Trophoblast cell (in vitro differentiated cells and primary cell): ENCODE measurements around the gene HS6ST3.

Experiments
- DNase-seq, 2 donors: peaks; one replicate each; pipeline ENCODE4 v3.0.0-alpha.2; 2016
- H2AFZ ChIP-seq: 2 replicates; pipeline ENCODE4 v1.6.1; 2013; ENCODE audit warnings: low read length, moderate library complexity, mild to moderate bottlenecking; ENCODE audit not compliant: insufficient read depth, poor library complexity
- H2AK5ac ChIP-seq: 2 replicates; pipeline ENCODE4 v1.6.1; 2013; ENCODE audit warnings: mild to moderate bottlenecking, low read length
- H2BK120ac ChIP-seq: 2 replicates; pipeline ENCODE4 v1.6.1; 2013; ENCODE audit warnings: low read length, mild to moderate bottlenecking, moderate library complexity; ENCODE audit not compliant: insufficient read depth, poor library complexity
- H2BK12ac ChIP-seq: 2 replicates; pipeline ENCODE4 v1.6.1; 2013; ENCODE audit warnings: mild to moderate bottlenecking, low read length, moderate library complexity
- H2BK5ac ChIP-seq: 2 replicates; pipeline ENCODE4 v1.6.1; 2013; ENCODE audit warnings: low read length, low read depth, moderate library complexity, mild to moderate bottlenecking; ENCODE audit not compliant: poor library complexity
- H3K14ac ChIP-seq: 2 replicates; pipeline ENCODE4 v1.6.1; 2013; ENCODE audit warnings: mild to moderate bottlenecking, low read length
- H3K18ac ChIP-seq: 2 replicates; pipeline ENCODE4 v1.6.1; 2013; ENCODE audit warnings: mild to moderate bottlenecking, low read length
- H3K23ac ChIP-seq: 2 replicates; pipeline ENCODE4 v1.6.1; 2013; ENCODE audit warnings: low read length
- H3K27ac ChIP-seq: 2 replicates; pipeline ENCODE4 v1.5.1; 2013; ENCODE audit warnings: low read depth, mild to moderate bottlenecking, inconsistent platforms, low read length, moderate library complexity
- H3K27me3 ChIP-seq: 2 replicates; pipeline ENCODE4 v1.6.1; 2013; ENCODE audit warnings: inconsistent platforms, mild to moderate bottlenecking, low read length, moderate library complexity; ENCODE audit not compliant: insufficient read depth
- H3K36me3 ChIP-seq, 2 experiments: 1 replicate in 1 of 2; 2 replicates in 1 of 2; pipeline ENCODE4 v1.6.1; 2013; ENCODE audit warnings: low read length in 2 of 2, mild to moderate bottlenecking in 2 of 2, moderate library complexity in 1 of 2; ENCODE audit not compliant: insufficient read depth in 2 of 2, control insufficient read depth in 1 of 2
- H3K4ac ChIP-seq: 2 replicates; pipeline ENCODE4 v1.6.1; 2013; ENCODE audit warnings: low read depth, mild to moderate bottlenecking, low read length, moderate library complexity
- H3K4me1 ChIP-seq, 2 experiments: 1 replicate in 1 of 2; 2 replicates in 1 of 2; pipeline ENCODE4 v1.6.1; 2013; ENCODE audit warnings: low read length in 2 of 2, mild to moderate bottlenecking in 2 of 2, moderate library complexity in 1 of 2; ENCODE audit not compliant: insufficient read depth in 2 of 2, control insufficient read depth in 1 of 2
- H3K4me2 ChIP-seq: 2 replicates; pipeline ENCODE4 v1.6.1; 2013; ENCODE audit warnings: inconsistent platforms, mild to moderate bottlenecking, low read length, moderate library complexity
- H3K4me3 ChIP-seq: 2 replicates; pipeline ENCODE4 v1.5.1; 2013; ENCODE audit warnings: mild to moderate bottlenecking, low read depth, low read length, inconsistent platforms
- H3K79me1 ChIP-seq: one replicate; pipeline ENCODE4 v1.6.1; 2013; ENCODE audit warnings: low read length
- H3K79me2 ChIP-seq: 2 replicates; pipeline ENCODE4 v1.6.1; 2013; ENCODE audit warnings: low read length, mild to moderate bottlenecking; ENCODE audit not compliant: control insufficient read depth, insufficient read depth, poor library complexity
- H3K9ac ChIP-seq: 2 replicates; pipeline ENCODE4 v1.6.1; 2013; ENCODE audit warnings: mild to moderate bottlenecking, low read length
- H3K9me3 ChIP-seq: 2 replicates; pipeline ENCODE4 v1.6.1; 2013; ENCODE audit warnings: low read depth, mild to moderate bottlenecking, control low read depth, inconsistent platforms, low read length; ENCODE audit not compliant: insufficient read depth
- H4K12ac ChIP-seq: 2 replicates; pipeline ENCODE4 v1.6.1; 2013; ENCODE audit warnings: low read depth, mild to moderate bottlenecking, low read length, moderate library complexity
- H4K8ac ChIP-seq: 2 replicates; pipeline ENCODE4 v1.6.1; 2013; ENCODE audit warnings: low read depth, mild to moderate bottlenecking, low read length, moderate library complexity
- H4K91ac ChIP-seq: one replicate; pipeline ENCODE4 v1.6.1; 2013; ENCODE audit warnings: low read depth, mild to moderate bottlenecking, low read length, moderate library complexity
- WGBS: extraction: QIAGEN DNeasy Blood & Tissue Kit; methylation state at CpG from one replicate; pipeline ENCODE4 v1.1.7; 2013; ENCODE audit warnings: missing lambda C conversion rate; ENCODE audit not compliant: insufficient read length, insufficient coverage; ENCODE audit errors: extremely low coverage; 5-methylcytosine and 5-hydroxymethylcytosine counted together

The HS6ST3 gene

GRCh38 chr13:96284971-96285370 is 195.1 kb downstream of the HS6ST3 start:
- H4K91ac ChIP-seq, result no peak overlapping the region
- no CpG with 5 or more reads among the region's 4 CpGs for WGBS
- no peak for DNase-seq
- H3K27me3 ChIP-seq, result no peaks in the 10 kb centered on the region
- no peak overlapping the region for H3K4me2 ChIP-seq
- no peak overlapping the region for H2AFZ ChIP-seq
- H3K14ac ChIP-seq, result no peak overlapping the region
- no peaks in the 10 kb centered on the region for H3K4me1 ChIP-seq
- H2BK12ac ChIP-seq, result no peak overlapping the region
- no peak overlapping the region for H2BK120ac ChIP-seq
- no peak overlapping the region for H2BK5ac ChIP-seq
- H3K79me2 ChIP-seq, result no peaks in the 10 kb centered on the region
- H4K8ac ChIP-seq, result no peak overlapping the region
- H3K4me3 ChIP-seq, result no peak overlapping the region
- no peak overlapping the region for H3K27ac ChIP-seq
- H3K9me3 ChIP-seq, result no peaks in the 10 kb centered on the region
- H3K23ac ChIP-seq, result no peak overlapping the region
- H3K9ac ChIP-seq, result no peak overlapping the region
- H3K18ac ChIP-seq, result no peak overlapping the region
- no peak overlapping the region for H4K12ac ChIP-seq
- H3K36me3 ChIP-seq, result no peaks in the 10 kb centered on the region
- no peak overlapping the region for H3K4ac ChIP-seq
- no peaks in the 10 kb centered on the region for H3K79me1 ChIP-seq
- H2AK5ac ChIP-seq, result no peak overlapping the region

- no peak for DNase-seq
- no CpG with 5 or more reads among the region's 1 CpG for WGBS
- H3K4me3 ChIP-seq, result no peak overlapping the region
Measured at GRCh38 chr13:96285729-96286128, 195.8 kb downstream of the HS6ST3 start.

GRCh38 chr13:96294930-96295881 is 205.3 kb downstream of the HS6ST3 start:
- no peaks in the 10 kb centered on the region for H3K36me3 ChIP-seq
- no peak overlapping the region for H2AK5ac ChIP-seq
- H4K12ac ChIP-seq, result no peak overlapping the region
- H4K91ac ChIP-seq, result no peak overlapping the region
- H3K9me3 ChIP-seq, result no peaks in the 10 kb centered on the region
- whole genome bisulfite sequencing, result no CpG with 5 or more reads among the region's 7 CpGs
- H3K4me2 ChIP-seq, result no peak overlapping the region
- H3K79me2 ChIP-seq, result no peaks in the 10 kb centered on the region
- no peak overlapping the region for H2BK5ac ChIP-seq
- no peak for DNase-seq
- H3K18ac ChIP-seq, result no peak overlapping the region
- H3K4me3 ChIP-seq, result no peak overlapping the region
- no peak overlapping the region for H2BK120ac ChIP-seq
- no peak overlapping the region for H2AFZ ChIP-seq
- no peak overlapping the region for H2BK12ac ChIP-seq
- H3K4me1 ChIP-seq, result no peaks in the 10 kb centered on the region
- no peaks in the 10 kb centered on the region for H3K27me3 ChIP-seq
- H3K9ac ChIP-seq, result no peak overlapping the region
- no peak overlapping the region for H3K4ac ChIP-seq
- no peak overlapping the region for H3K23ac ChIP-seq
- H3K79me1 ChIP-seq, result no peaks in the 10 kb centered on the region
- no peak overlapping the region for H3K27ac ChIP-seq
- H3K14ac ChIP-seq, result no peak overlapping the region
- no peak overlapping the region for H4K8ac ChIP-seq

More at GRCh38 chr13:96285729-96286128, 195.8 kb downstream of the HS6ST3 start:
- no peak overlapping the region for H2BK12ac ChIP-seq
- H3K79me1 ChIP-seq, result no peaks in the 10 kb centered on the region
- H3K27me3 ChIP-seq, result no peaks in the 10 kb centered on the region
- no peak overlapping the region for H2BK120ac ChIP-seq
- H4K12ac ChIP-seq, result no peak overlapping the region
- H2BK5ac ChIP-seq, result no peak overlapping the region
- H4K8ac ChIP-seq, result no peak overlapping the region
- no peaks in the 10 kb centered on the region for H3K36me3 ChIP-seq
- H4K91ac ChIP-seq, result no peak overlapping the region
- no peaks in the 10 kb centered on the region for H3K9me3 ChIP-seq
- no peaks in the 10 kb centered on the region for H3K4me1 ChIP-seq
- no peak overlapping the region for H2AK5ac ChIP-seq
- no peak overlapping the region for H3K4ac ChIP-seq
- H3K14ac ChIP-seq, result no peak overlapping the region
- H3K23ac ChIP-seq, result no peak overlapping the region
- no peak overlapping the region for H3K27ac ChIP-seq
- H3K79me2 ChIP-seq, result no peaks in the 10 kb centered on the region
- H3K9ac ChIP-seq, result no peak overlapping the region
- H2AFZ ChIP-seq, result no peak overlapping the region
- no peak overlapping the region for H3K4me2 ChIP-seq
- H3K18ac ChIP-seq, result no peak overlapping the region

- Histone ChIP-seq H3K27me3 (no peaks in the 10 kb centered on the region), H3K4ac (no peak overlapping the region), H3K9ac (no peak overlapping the region), H4K91ac (no peak overlapping the region), H2AK5ac (no peak overlapping the region), H3K4me3 (no peak overlapping the region), H3K79me1 (no peaks in the 10 kb centered on the region), H4K12ac (no peak overlapping the region), H2BK12ac (no peak overlapping the region), H2BK120ac (no peak overlapping the region), H4K8ac (no peak overlapping the region), H3K23ac (no peak overlapping the region), H3K36me3 (no peaks in the 10 kb centered on the region), H3K9me3 (no peaks in the 10 kb centered on the region), H2BK5ac (no peak overlapping the region), H3K79me2 (no peaks in the 10 kb centered on the region), H3K14ac (no peak overlapping the region), H2AFZ (no peak overlapping the region), H3K27ac (no peak overlapping the region), H3K4me1 (no peaks in the 10 kb centered on the region), H3K18ac (no peak overlapping the region), H3K4me2 (no peak overlapping the region)
- no peak for DNase-seq
- no CpG with 5 or more reads among the region's 3 CpGs for WGBS
Measured at GRCh38 chr13:96297360-96297759, 207.5 kb downstream of the HS6ST3 start.
